OCI-LY3 (cell line): Measurements from ENCODE around the gene SHC3.

Experiments used
- EZH2phosphoT487 ChIP-seq: fragments of 200-600 bp; shearing (Covaris generic); IDR thresholded peaks from 2 replicates; pipeline ENCODE4 v1.6.1; 2018; ENCODE audit warnings: antibody characterized with exemption, mixed run types, low read depth
- TF ChIP-seq, protein P1 (sequence below): fragments of 200-600, 300-600 bp; sonication (generic); IDR thresholded peaks from 2 replicates; pipeline ENCODE4 v1.5.1; 2014; ENCODE audit warnings: antibody characterized with exemption, low read length, low read depth

DNA sequence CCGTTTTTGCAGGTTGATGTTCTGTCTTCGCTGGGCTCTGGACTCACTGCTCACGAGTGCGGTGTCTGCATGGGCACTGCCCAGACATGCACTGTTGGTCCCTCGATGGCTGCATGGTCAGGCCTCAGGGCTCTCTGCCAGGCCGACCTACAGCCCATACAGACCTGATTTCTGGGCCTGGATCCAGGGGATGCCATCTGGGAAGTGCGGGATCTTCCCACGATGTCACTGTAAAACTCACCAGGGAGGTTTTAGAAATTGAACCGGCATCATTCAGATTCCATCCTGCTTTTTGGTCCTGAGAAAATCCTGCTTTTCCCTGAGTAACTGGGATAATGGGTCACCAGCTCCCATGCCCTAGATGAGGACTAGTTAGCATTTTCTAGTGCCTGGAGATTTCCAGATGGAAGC lies 178.2 kb downstream of the SHC3 start:
- TF ChIP-seq, protein P1, sequence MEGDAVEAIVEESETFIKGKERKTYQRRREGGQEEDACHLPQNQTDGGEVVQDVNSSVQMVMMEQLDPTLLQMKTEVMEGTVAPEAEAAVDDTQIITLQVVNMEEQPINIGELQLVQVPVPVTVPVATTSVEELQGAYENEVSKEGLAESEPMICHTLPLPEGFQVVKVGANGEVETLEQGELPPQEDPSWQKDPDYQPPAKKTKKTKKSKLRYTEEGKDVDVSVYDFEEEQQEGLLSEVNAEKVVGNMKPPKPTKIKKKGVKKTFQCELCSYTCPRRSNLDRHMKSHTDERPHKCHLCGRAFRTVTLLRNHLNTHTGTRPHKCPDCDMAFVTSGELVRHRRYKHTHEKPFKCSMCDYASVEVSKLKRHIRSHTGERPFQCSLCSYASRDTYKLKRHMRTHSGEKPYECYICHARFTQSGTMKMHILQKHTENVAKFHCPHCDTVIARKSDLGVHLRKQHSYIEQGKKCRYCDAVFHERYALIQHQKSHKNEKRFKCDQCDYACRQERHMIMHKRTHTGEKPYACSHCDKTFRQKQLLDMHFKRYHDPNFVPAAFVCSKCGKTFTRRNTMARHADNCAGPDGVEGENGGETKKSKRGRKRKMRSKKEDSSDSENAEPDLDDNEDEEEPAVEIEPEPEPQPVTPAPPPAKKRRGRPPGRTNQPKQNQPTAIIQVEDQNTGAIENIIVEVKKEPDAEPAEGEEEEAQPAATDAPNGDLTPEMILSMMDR, result no peak
- TF ChIP-seq EZH2phosphoT487, result no peak
